OCI-LY1 (cell line): ENCODE measurements around the gene PCBP3.

ENCODE experiments used
- H2AFZ ChIP-seq: fragments of 200-600 bp; sonication (generic), shearing (Covaris generic); 2 replicates; pipeline ENCODE4 v1.6.0; 2014; ENCODE audit warnings: antibody characterized with exemption, mild to moderate bottlenecking, low read length
- H3F3A ChIP-seq: fragments of 200-600 bp; sonication (generic), shearing (Covaris generic); 2 replicates; pipeline ENCODE4 v1.6.0; 2014; ENCODE audit warnings: mild to moderate bottlenecking, antibody characterized with exemption, low read length, moderate library complexity; ENCODE audit not compliant: insufficient read depth
- H3K27ac ChIP-seq: fragments of 200-600 bp; sonication (generic); 2 replicates; pipeline ENCODE4 v1.5.1; 2014; ENCODE audit warnings: low read length, mixed run types, mild to moderate bottlenecking, low read depth; ENCODE audit not compliant: poor library complexity, severe bottlenecking
- H3K27me3 ChIP-seq: fragments of 200-600 bp; sonication (generic); 2 replicates; pipeline ENCODE4 v1.6.0; 2014; ENCODE audit warnings: antibody characterized with exemption, mild to moderate bottlenecking, low read length, moderate library complexity; ENCODE audit not compliant: insufficient read depth
- H3K36me3 ChIP-seq: fragments of 200-600 bp; sonication (generic); 2 replicates; pipeline ENCODE4 v1.6.1; 2014; ENCODE audit warnings: mild to moderate bottlenecking, antibody characterized with exemption, low read length, moderate library complexity, mixed read lengths; ENCODE audit not compliant: insufficient read depth
- H3K4me1 ChIP-seq: fragments of 200-600 bp; sonication (generic); 2 replicates; pipeline ENCODE4 v1.5.1; 2014; ENCODE audit warnings: mild to moderate bottlenecking, low read length, moderate library complexity; ENCODE audit not compliant: insufficient read depth, severe bottlenecking
- H3K4me2 ChIP-seq: fragments of 200-600 bp; sonication (generic), shearing (Covaris generic); 2 replicates; pipeline ENCODE4 v1.6.1; 2014; ENCODE audit warnings: low read length
- H3K4me3 ChIP-seq: fragments of 200-600 bp; sonication (generic); 2 replicates; pipeline ENCODE4 v1.5.1; 2014; ENCODE audit warnings: low read length, low read depth, mild to moderate bottlenecking, mixed read lengths; ENCODE audit not compliant: poor library complexity, severe bottlenecking
- H3K79me2 ChIP-seq: fragments of 200-600 bp; shearing (Covaris generic); 2 replicates; pipeline ENCODE4 v1.6.1; 2016; ENCODE audit warnings: mixed run types, low read length, mixed read lengths; ENCODE audit not compliant: insufficient read depth
- H3K9ac ChIP-seq: fragments of 200-600 bp; sonication (generic), shearing (Covaris generic); 2 replicates; pipeline ENCODE4 v1.6.1; 2014; ENCODE audit warnings: mild to moderate bottlenecking, low read length, mixed read lengths
- H3K9me2 ChIP-seq: fragments of 200-600 bp; sonication (generic), shearing (Covaris generic); 2 replicates; pipeline ENCODE4 v1.6.1; 2014; ENCODE audit warnings: low read depth, mild to moderate bottlenecking, low read length, mixed read lengths
- H3K9me3 ChIP-seq: fragments of 200-600 bp; shearing (Covaris generic); 2 replicates; pipeline ENCODE4 v1.6.1; 2014; ENCODE audit warnings: low read length, mixed read lengths
- H4K20me1 ChIP-seq: fragments of 200-600 bp; sonication (generic), shearing (Covaris generic); 2 replicates; pipeline ENCODE4 v1.6.0; 2016; ENCODE audit warnings: mild to moderate bottlenecking, low read length; ENCODE audit not compliant: insufficient read depth
- CTCF ChIP-seq: fragments of 200-600 bp; sonication (generic), shearing (Covaris generic); IDR thresholded peaks from 2 replicates; pipeline ENCODE4 v1.5.1; 2017; ENCODE audit warnings: mild to moderate bottlenecking, antibody characterized with exemption, low read length, moderate library complexity, mixed read lengths
- EZH2 ChIP-seq: fragments of 200-600 bp; sonication (generic), shearing (Covaris generic); IDR thresholded peaks from 2 replicates; pipeline ENCODE4 v1.8.0; 2017; ENCODE audit warnings: borderline replicate concordance, mixed run types, mild to moderate bottlenecking, antibody characterized with exemption, low read length, moderate library complexity, mixed read lengths

Gene PCBP3

GRCh38 chr21:45902292-45902995 lies 258.9 kb downstream of the PCBP3 start:
- Histone ChIP-seq H3K9me2 (no peaks in the 10 kb centered on the region), H3K79me2 (no peaks in the 10 kb centered on the region), H3K9ac (no peak overlapping the region), H2AFZ (no peak overlapping the region), H3K27me3 (no peaks in the 10 kb centered on the region), H3K27ac (no peak overlapping the region), H3K4me3 (no peak overlapping the region), H3F3A (no peaks in the 10 kb centered on the region), H3K4me1 (no peaks in the 10 kb centered on the region), H4K20me1 (no peaks in the 10 kb centered on the region), H3K36me3 (no peaks in the 10 kb centered on the region), H3K4me2 (no peak overlapping the region), H3K9me3 (no peaks in the 10 kb centered on the region)
- TF ChIP-seq CTCF = no peak

GRCh38 chr21:45905196-45905595 lies 261.7 kb downstream of the PCBP3 start:
- no peaks in the 10 kb centered on the region for H3K36me3 ChIP-seq
- no peak overlapping the region for H3K4me2 ChIP-seq
- H3K4me3 ChIP-seq = no peak overlapping the region
- H3K4me1 ChIP-seq = no peaks in the 10 kb centered on the region
- H3F3A ChIP-seq = no peaks in the 10 kb centered on the region
- no peak overlapping the region for H3K27ac ChIP-seq
- H3K9me3 ChIP-seq = no peaks in the 10 kb centered on the region
- H3K27me3 ChIP-seq = no peaks in the 10 kb centered on the region
- H3K79me2 ChIP-seq = no peaks in the 10 kb centered on the region
- no peak overlapping the region for H2AFZ ChIP-seq
- no peak overlapping the region for H3K9ac ChIP-seq
- H4K20me1 ChIP-seq = no peaks in the 10 kb centered on the region
- no peaks in the 10 kb centered on the region for H3K9me2 ChIP-seq
- TF ChIP-seq CTCF (no peak), EZH2 (no peak)

- no peaks in the 10 kb centered on the region for H3K36me3 ChIP-seq
- no peak overlapping the region for H3K4me2 ChIP-seq
- H3K9me3 ChIP-seq = no peaks in the 10 kb centered on the region
- no peaks in the 10 kb centered on the region for H3K9me2 ChIP-seq
- no peaks in the 10 kb centered on the region for H3K27me3 ChIP-seq
- no peaks in the 10 kb centered on the region for H3K79me2 ChIP-seq
- H4K20me1 ChIP-seq = no peaks in the 10 kb centered on the region
- no peak overlapping the region for H3K4me3 ChIP-seq
- H3K9ac ChIP-seq = no peak overlapping the region
- H3K27ac ChIP-seq = no peak overlapping the region
- no peaks in the 10 kb centered on the region for H3F3A ChIP-seq
- TF ChIP-seq CTCF = no peak
- TF ChIP-seq EZH2 = no peak
- no peaks in the 10 kb centered on the region for H3K4me1 ChIP-seq
- no peak overlapping the region for H2AFZ ChIP-seq
Observed at GRCh38 chr21:45906196-45906805, 262.8 kb downstream of the PCBP3 start.
